Small intestine (tissue), 7 donors: Measurements from ENCODE around the gene TK2. TPM values are rescaled to one million over a fixed set of nuclear protein-coding genes. Genes with fewer than 3 reads are reported as not detected.

Source experiments
- DNase-seq, 2 donors: peaks; one replicate each; pipeline versions ENCODE4 v3.0.0 to v3.0.0-alpha.2; 2013
- FAIRE-seq: peaks from 2 replicates; lab custom pipeline; 2012; peaks lifted over from hg19 to GRCh38; lab: Jason Lieb, UNC
- H3K27ac ChIP-seq, 3 donors: one replicate each; pipeline ENCODE4 v1.5.1; 2013; ENCODE audit warnings: low read length in 2 of 3, mild to moderate bottlenecking in 2 of 3, control low read depth in 1 of 3, inconsistent platforms in 1 of 3, low read depth in 1 of 3, moderate library complexity in 1 of 3
- H3K27me3 ChIP-seq, 3 donors: one replicate each; pipeline ENCODE4 v1.6.1; 2013; ENCODE audit warnings: low read length in 3 of 3, inconsistent platforms in 1 of 3; ENCODE audit not compliant: control insufficient read depth in 3 of 3, insufficient read depth in 3 of 3
- H3K36me3 ChIP-seq, 3 donors: one replicate each; pipeline ENCODE4 v1.6.1; 2013; ENCODE audit warnings: low read length in 3 of 3, inconsistent platforms in 1 of 3, low read depth in 1 of 3, mild to moderate bottlenecking in 1 of 3, moderate library complexity in 1 of 3; ENCODE audit not compliant: control insufficient read depth in 3 of 3, insufficient read depth in 2 of 3
- H3K4me1 ChIP-seq, 3 donors: one replicate each; pipeline ENCODE4 v1.6.1; 2013; ENCODE audit warnings: low read length in 2 of 3, inconsistent platforms in 1 of 3, low read depth in 1 of 3, mild to moderate bottlenecking in 1 of 3, moderate library complexity in 1 of 3; ENCODE audit not compliant: control insufficient read depth in 3 of 3, insufficient read depth in 2 of 3
- H3K4me3 ChIP-seq, 3 donors: one replicate each; pipeline ENCODE4 v1.5.1; 2013; ENCODE audit warnings: low read length in 3 of 3, control low read depth in 1 of 3, inconsistent platforms in 1 of 3, low read depth in 1 of 3, mild to moderate bottlenecking in 1 of 3, moderate library complexity in 1 of 3
- H3K9me3 ChIP-seq, 2 donors: one replicate each; pipeline ENCODE4 v1.6.1; 2013; ENCODE audit warnings: low read depth in 1 of 2, low read length in 1 of 2; ENCODE audit not compliant: control insufficient read depth in 2 of 2, insufficient read depth in 1 of 2
- WGBS, 3 donors: extraction: QIAGEN DNeasy Blood & Tissue Kit; methylation state at CpG; one replicate each; pipeline ENCODE4 v1.1.7; 2013; 5-methylcytosine and 5-hydroxymethylcytosine counted together
- polyA plus RNA-seq, 4 donors: library from polyadenylated mRNA; stranded (reverse) in 3 of 4; unstranded in 1 of 4; fragments of 200-250 nt in 3 of 4; fragments of 120-200 nt in 1 of 4; gene quantifications; one replicate each; pipeline versions ENCODE4 v1.2.1 to v1.2.3, GENCODE V29; 2013
- donor health status: healthy with polysubstance abuse.
- donor health status: control.
- donor health status: control.
- donor health status: Bipolar disorder and iron deficiency.
- donor health status: healthy.

TK2 gene
- polyA plus RNA-seq, 4 donors, result 9.2 to 21.3 (median 12.6) TPM

- Histone ChIP-seq H3K9me3 (no peaks in the 10 kb centered on the region), H3K4me3 (no peak overlapping the region), H3K36me3 (no peaks in the 10 kb centered on the region), H3K27ac (no peak overlapping the region), H3K27me3 (peaks cover 0 to 11% (median 0%) of the 10 kb centered on the region in 3 donors), H3K4me1 (no peaks in the 10 kb centered on the region)
- no peak for DNase-seq
- FAIRE-seq, result no peak
- WGBS, 3 donors, result 84 to 88% (median 88%) methylated on average over 21 to 25 of the region's 25 CpGs
Measured at GRCh38 chr16:66480265-66481080, 69.4 kb downstream of the TK2 start.

- Histone ChIP-seq H3K27ac (no peak overlapping the region), H3K27me3 (peaks cover 0 to 17% (median 0%) of the 10 kb centered on the region in 3 donors), H3K9me3 (no peaks in the 10 kb centered on the region), H3K4me1 (no peaks in the 10 kb centered on the region), H3K36me3 (no peaks in the 10 kb centered on the region), H3K4me3 (no peak overlapping the region)
- no peak for DNase-seq
- no peak for FAIRE-seq
- WGBS, 3 donors, result 72 to 88% (median 84%) methylated on average over 5 of the region's 5 CpGs
Measured at GRCh38 chr16:66479661-66480264, 70.2 kb downstream of the TK2 start.

- H3K4me1 ChIP-seq, result no peaks in the 10 kb centered on the region
- WGBS, 3 donors, result 23 to 29% (median 27%) methylated on average over 10 of the region's 10 CpGs
- FAIRE-seq, result no peak
Measured at GRCh38 chr16:66478733-66479511, 71.0 kb downstream of the TK2 start.

GRCh38 chr16:66477028-66477515 is 72.8 kb downstream of the TK2 start:
- 39 to 58% (median 48%) methylated on average over 2 of the region's 2 CpGs for WGBS, 3 donors
- Histone ChIP-seq H3K4me3 (no peak overlapping the region), H3K9me3 (no peaks in the 10 kb centered on the region), H3K4me1 (no peaks in the 10 kb centered on the region), H3K27ac (no peak overlapping the region), H3K36me3 (no peaks in the 10 kb centered on the region), H3K27me3 (peaks cover 0 to 17% (median 0%) of the 10 kb centered on the region in 3 donors)
- FAIRE-seq (no peak), DNase-seq (no peak)

More at GRCh38 chr16:66478733-66479511, 71.0 kb downstream of the TK2 start:
- Histone ChIP-seq H3K4me3 (no peak overlapping the region), H3K27ac (no peak overlapping the region), H3K27me3 (peaks cover 0 to 17% (median 0%) of the 10 kb centered on the region in 3 donors), H3K9me3 (no peaks in the 10 kb centered on the region), H3K36me3 (no peaks in the 10 kb centered on the region)
- DNase-seq, result peak; percentile 73 to 74

GRCh38 chr16:66476328-66477027 is 73.4 kb downstream of the TK2 start:
- Histone ChIP-seq H3K9me3 (no peaks in the 10 kb centered on the region), H3K27me3 (peaks cover 0 to 17% (median 0%) of the 10 kb centered on the region in 3 donors), H3K4me3 (no peak overlapping the region), H3K4me1 (no peaks in the 10 kb centered on the region), H3K36me3 (no peaks in the 10 kb centered on the region), H3K27ac (no peak overlapping the region)
- FAIRE-seq (no peak), DNase-seq (peak in 1 of 2 donors; percentile 31)
- 52 to 62% (median 55%) methylated on average over 8 of the region's 8 CpGs for WGBS, 3 donors

GRCh38 chr16:66475232-66475631 is 74.7 kb downstream of the TK2 start:
- WGBS, 3 donors, result 54 to 75% (median 67%) methylated on average over 2 of the region's 2 CpGs

GRCh38 chr16:66474750-66475199 is 75.1 kb downstream of the TK2 start:
- DNase-seq, result peak in 1 of 2 donors; percentile 59
- no peaks in the 10 kb centered on the region for H3K9me3 ChIP-seq
- no peaks in the 10 kb centered on the region for H3K4me1 ChIP-seq
- no peak for FAIRE-seq
- no peak overlapping the region for H3K27ac ChIP-seq
- no peak overlapping the region for H3K4me3 ChIP-seq
- H3K27me3 ChIP-seq, result peaks cover 0 to 17% (median 0%) of the 10 kb centered on the region in 3 donors
- 10 to 20% (median 19%) methylated on average over 4 of the region's 4 CpGs for WGBS, 3 donors
- no peaks in the 10 kb centered on the region for H3K36me3 ChIP-seq

More at GRCh38 chr16:66475232-66475631, 74.7 kb downstream of the TK2 start:
- H3K4me1 ChIP-seq, result no peaks in the 10 kb centered on the region
- H3K27me3 ChIP-seq, result peaks cover 0 to 17% (median 0%) of the 10 kb centered on the region in 3 donors
- no peak overlapping the region for H3K27ac ChIP-seq
- DNase-seq (no peak), FAIRE-seq (no peak)
- no peak overlapping the region for H3K4me3 ChIP-seq
- H3K9me3 ChIP-seq, result no peaks in the 10 kb centered on the region
- no peaks in the 10 kb centered on the region for H3K36me3 ChIP-seq
